Posterior cingulate gyrus (tissue), 11 donors: ENCODE data around the gene ISLR.

Experiments used
- DNase-seq, 10 donors: peaks; one replicate each; pipeline versions ENCODE4 v3.0.0 to v3.0.0-alpha.2; 2020 to 2021; ENCODE audit warnings: mixed read lengths in 3 of 10
- intact Hi-C: fragments of 100-400 bp; cut with DNase I; formaldehyde crosslinking; loops from one replicate; pipeline ENCODE4 v1.15.1; 2023

ISLR gene

GRCh38 chr15:74185710-74186348, 12.3 kb downstream of the ISLR start:
- intact Hi-C loops, result no loop called here
- DNase-seq, result peak in 2 of 10 donors; percentile 8 to 50

- peak in 1 of 10 donors; percentile 79 for DNase-seq
- intact Hi-C loops, result no loop called here
Observed at GRCh38 chr15:74188216-74188615, 14.7 kb downstream of the ISLR start.

DNA sequence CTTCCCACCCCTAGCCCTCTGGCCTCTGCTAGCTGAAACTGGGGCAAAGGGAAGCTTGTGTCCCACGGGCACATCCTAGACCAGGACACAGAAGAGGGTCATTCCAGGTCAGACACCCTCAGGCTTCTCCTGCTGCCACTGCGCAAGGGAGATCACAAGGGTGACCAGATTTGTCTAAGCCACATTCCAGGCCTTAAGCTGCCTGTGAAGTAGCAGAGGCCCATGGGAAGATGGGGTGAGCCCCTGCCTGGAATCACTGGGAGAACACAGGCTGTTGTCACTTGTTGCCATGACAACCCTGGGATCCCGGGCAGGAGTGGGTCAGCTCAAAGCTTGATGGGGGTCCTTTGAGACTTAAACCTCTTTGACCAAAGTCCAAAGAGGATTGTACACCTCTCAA, 18.3 kb downstream of the ISLR start:
- no peak for DNase-seq
- intact Hi-C loops, result no loop called here

GRCh38 chr15:74192751-74193150, 19.2 kb downstream of the ISLR start:
- intact Hi-C loops, result no loop called here
- DNase-seq, result no peak

GRCh38 chr15:74193299-74193718, 19.8 kb downstream of the ISLR start:
- intact Hi-C loops, result no loop called here
- no peak for DNase-seq

DNA sequence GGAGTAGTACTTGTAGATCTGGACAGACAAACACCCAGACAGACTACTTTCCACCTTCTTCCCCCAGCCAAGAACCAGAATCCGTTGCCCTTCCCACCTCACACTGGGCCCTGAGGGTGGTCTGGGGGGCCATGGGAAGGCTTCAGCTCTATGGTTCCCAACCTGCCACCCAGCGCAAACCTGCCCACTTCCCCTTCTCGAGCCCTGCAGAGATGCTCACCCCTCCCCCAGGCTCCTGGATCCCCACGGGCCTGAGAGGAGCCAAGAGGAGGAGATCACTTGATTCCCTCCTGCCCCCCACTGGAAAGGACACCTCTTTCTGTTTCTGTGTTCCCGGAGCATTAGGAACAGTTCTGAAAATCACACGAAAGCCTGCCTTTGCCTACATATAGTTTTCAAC, 20.4 kb downstream of the ISLR start:
- intact Hi-C loops, result no loop called here
- no peak for DNase-seq

DNA sequence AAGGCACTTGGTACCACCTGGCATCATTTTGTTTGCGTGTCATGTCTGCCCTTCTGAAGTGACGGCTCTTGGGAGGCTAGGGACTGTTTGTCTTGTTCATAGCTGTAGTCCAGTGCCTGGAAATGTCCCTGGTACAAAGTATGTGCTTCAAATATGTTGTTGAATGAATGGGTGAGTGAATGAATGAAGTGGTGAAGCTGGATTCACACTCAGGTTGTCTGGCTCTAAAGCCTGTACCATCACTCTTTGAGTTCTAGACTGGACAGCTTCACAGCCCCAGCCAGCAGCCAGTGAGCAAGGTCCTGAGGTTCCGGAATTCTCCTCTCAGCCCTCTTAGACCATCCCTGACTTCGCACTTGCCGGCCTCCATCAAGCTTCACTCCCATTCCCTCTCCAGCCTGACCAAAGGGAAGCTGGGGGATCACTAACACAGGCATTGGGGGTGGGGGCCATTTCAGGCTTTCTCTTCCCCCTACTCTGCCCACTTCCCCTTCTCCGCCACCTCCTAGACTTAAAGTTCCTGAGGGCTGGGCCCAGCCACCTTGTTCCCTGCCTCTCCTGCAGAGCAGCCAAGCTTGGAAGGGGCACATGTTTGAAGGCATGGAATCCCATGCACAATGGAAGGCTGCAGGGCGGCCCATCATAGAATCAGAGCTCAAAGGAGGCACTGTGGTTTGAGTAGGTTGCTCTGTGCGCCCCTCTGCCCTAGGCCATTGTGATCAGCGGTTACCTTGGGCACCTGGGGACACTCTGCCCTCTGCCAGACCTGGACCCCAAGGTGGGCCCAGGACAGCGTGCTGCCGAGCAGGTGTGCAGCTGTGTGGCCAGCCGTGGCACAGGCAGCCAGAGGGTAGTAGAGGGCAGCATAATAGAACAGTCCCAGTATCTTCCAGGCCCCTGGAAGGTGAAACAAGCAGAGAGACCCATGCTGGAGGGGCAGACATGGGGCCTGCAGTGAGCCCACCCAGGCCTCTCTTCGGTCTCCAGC, 21.4 kb downstream of the ISLR start:
- no peak for DNase-seq
- intact Hi-C loops, result no loop called here

- intact Hi-C loops, result no loop called here
- DNase-seq, result no peak
Observed at GRCh38 chr15:74196175-74196574, 22.7 kb downstream of the ISLR start.

DNA sequence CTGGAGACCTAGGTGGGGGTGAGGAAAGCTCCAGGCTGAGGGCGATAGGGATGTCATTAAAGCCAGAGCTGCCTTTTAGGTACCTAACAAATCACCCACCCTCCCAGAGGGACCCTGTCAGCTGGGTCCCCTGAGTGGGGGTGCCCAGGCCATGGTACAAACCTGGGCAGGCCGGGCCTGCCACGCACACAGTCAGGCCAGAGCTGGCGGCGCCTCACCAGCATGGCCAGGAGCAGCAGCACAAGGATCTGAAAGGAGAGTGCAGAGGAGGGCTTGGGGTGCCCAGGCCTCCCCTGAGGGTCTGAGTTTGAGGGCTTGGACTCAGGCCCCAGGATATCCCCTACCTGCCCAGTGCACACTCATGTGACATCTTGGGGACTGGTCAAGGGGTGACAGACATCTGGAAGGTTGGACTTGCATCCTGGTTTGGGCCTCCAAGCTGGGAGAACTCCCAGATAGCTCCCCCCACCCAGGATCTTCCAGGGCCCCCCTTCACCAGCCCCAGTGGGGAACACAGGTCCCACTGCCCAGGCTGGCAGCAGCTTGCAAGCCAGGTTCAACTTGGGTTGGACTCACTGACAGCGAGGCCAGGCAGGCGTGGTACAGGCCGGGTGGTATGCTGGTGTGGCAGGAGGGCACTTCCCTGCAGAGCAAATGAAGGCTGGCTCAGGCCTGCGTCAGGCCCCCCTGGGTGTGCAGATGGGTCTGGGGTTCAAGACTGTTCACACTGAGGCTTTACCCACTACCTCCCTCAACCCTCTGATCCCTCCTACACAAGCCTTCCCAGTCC, 23.9 kb downstream of the ISLR start:
- DNase-seq, result no peak
- intact Hi-C loops, result no loop called here

GRCh38 chr15:74199297-74199652, 25.8 kb downstream of the ISLR start:
- intact Hi-C loops, result no loop called here
- DNase-seq, result no peak

DNA sequence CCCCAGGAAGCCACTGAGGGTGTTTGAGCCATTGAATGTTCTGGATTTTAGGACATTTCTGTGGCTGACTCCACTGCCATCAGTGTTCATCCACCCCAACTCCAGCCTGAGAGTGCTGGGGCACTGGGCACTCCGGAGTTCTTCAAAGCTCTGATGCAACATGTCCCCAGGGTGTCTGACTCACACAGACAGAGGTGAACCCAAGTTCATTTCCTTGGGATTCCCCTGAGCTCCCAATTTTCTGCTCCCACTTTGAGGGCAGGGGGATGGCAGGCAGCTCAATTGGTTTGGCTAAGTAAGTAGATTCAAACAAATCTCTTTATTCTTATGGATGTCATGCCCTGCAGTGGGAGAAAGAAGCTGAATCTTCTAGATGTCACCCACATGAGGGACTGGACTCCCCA, 26.9 kb downstream of the ISLR start:
- intact Hi-C loops, result no loop called here
- DNase-seq, result no peak

GRCh38 chr15:74200871-74201419, 27.4 kb downstream of the ISLR start:
- no peak for DNase-seq
- intact Hi-C loops, result no loop called here

DNA sequence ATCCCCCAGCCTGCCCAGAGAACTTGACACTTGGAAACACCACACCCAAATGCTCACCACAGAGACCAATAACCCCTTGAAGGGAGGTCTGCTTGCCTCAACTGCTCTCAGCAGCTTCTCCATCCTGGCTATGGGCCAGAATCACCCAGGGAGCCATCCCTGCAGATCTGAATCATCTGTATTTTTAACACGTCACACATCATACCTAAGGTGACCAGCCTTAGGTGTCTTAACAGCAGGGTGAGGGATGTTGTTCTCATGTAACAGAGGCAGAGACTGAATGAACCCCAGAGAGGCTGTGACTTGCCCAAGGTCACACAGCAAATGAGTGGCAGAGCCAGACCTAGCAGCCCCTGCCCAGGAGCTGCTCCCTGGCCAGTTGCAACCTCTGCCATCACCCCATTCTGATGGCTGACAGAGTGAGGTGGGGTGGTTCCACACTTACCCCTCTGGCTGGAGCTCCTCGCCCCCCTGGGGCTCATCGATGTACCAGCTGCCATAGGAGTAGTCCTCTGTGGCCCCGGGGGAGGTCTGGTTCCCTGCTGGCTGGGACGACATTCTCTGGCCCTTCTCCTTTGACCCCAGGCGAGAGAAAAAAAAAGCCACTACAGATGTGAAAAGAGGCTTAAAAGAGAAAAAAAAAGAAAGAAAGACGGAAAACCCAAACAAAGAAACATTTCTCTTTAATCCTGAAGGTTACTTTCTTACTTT, 28.4 kb downstream of the ISLR start:
- intact Hi-C loops, result no loop called here
- no peak for DNase-seq

- DNase-seq, result peak in 1 of 10 donors; percentile 78
- intact Hi-C loops, result no loop called here
Observed at GRCh38 chr15:74202452-74203401, 29.2 kb downstream of the ISLR start, which contains the start of gene STRA6. TSS of gene STRA6 (minus strand) at chr15:74202787. CDS start at chr15:74202267, 520 bp downstream.

DNA sequence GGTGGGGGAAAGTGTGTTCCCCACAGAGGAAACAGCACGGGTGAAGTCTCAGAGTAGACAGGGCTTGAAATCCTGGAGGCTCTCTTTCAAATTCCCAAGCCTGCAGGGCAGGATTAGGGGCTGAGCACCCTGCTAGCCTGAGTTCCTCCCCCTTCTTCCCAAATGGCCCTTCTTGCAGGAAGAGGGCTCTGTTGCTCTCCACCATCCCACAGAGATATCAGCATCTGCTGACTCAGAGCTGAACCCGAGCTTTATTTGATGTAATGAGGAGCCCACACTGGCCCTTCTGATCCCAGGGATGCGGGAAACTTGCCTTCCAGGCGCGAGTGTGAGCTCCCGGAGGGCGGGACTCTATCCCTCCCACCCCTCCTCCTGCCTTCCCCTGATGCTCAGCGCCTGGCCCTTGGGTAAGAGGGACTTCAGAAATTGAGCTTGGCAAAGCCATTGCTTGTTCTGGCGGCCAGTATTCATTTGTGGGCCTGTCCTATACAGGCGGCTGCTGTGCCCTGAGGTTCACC, 30.5 kb downstream of the ISLR start:
- intact Hi-C loops, result no loop called here
- no peak for DNase-seq

DNA sequence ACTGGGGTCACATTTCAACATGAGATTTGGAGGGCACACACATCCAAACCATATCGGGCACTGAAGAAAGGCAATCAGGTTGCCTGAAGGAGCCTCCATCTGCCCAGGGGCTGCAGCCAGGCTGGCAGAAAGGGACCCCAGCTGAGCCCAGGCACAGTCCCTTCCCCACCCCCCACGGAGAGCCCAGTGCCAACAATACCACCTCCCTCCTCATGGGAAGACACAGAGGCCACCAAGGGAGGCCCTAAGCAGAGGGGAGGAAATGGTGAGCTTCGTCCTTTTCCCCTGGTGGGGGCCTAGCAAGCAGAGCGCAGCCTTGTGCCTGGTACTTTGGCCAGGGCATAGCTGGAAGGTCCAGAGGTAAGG, 32.1 kb downstream of the ISLR start:
- intact Hi-C loops, result no loop called here
- no peak for DNase-seq

- no peak for DNase-seq
- intact Hi-C loops, result no loop called here
Observed at GRCh38 chr15:74206801-74207281, 33.3 kb downstream of the ISLR start.

DNA sequence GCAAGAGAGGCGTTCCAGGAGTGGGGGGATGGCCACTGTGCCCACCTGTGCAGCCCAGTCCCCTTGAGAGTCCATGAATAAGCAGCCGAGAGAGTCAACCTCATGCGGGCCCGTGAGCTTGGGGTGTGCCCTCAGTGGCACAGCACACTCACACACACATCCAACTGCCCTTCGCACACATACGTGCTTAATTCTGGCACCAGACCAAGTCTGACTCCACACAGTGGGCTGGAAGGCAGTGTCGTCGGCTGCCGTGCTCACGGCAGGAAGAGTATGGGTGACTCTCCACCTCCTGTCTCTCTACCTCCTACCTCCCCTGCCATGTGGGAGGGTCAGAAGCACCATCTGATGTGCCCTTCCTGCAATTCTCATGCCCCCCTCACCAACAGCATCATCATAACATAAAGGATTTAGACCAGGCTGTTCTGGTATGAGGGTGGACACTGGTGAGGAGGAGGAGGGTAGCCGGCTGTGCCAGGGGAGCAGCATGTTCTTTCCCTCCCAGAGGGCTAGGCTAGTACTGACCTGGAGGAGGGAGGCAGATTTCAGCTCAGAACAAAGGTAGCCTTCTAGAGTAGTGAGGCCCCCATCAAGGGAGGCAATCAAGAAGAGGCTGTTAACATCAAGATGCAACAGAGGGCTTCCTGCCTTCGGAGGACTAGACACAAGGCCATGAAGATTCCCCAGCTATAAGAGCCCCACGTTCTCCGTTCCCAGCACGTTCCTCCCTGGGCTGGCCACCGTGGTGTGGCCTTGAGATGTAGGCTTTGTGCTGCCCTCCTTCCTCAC, 34.3 kb downstream of the ISLR start:
- DNase-seq, result no peak
- intact Hi-C loops, result no loop called here
